MCF 10A (cell line): Measurements from ENCODE around the gene CDCA4. TPM values are rescaled to one million over a fixed set of nuclear protein-coding genes. Genes with fewer than 3 reads are reported as not detected.
"Not testable (repeated sequence)": the region's sequence is repeated elsewhere in the genome, so short reads cannot be mapped to it uniquely, and the experiment has no call there.

Experiments
- BruUV-seq: library from RNA; stranded (reverse); fragments of 400-500 nt; replicated peaks from 2 replicates; lab custom pipeline; 2021; lab: Mats Ljungman, UMichigan
- CTCF ChIA-PET: fragments of 300-600 bp; sonication (Branson Sonifier 250); formaldehyde crosslinking; extraction: SDS; loops from one replicate; lab custom pipeline; 2021; ENCODE audit warnings: antibody characterized with exemption, inconsistent platforms; lab: Yijun Ruan, JAX
- POLR2A ChIA-PET: fragments of 300-600, 350-650 bp; sonication (Branson Sonifier 250); formaldehyde crosslinking; extraction: SDS; loops from one replicate; lab custom pipeline; 2020; ENCODE audit warnings: antibody characterized with exemption, inconsistent platforms; lab: Yijun Ruan, JAX
- DNase-seq: peaks from one replicate; pipeline ENCODE4 v3.0.0-alpha.2; 2018; ENCODE audit not compliant: unreplicated experiment
- H3K27ac Mint-ChIP-seq: one replicate; pipeline ENCODE4 v1.8.0; 2022; ENCODE audit warnings: mild to moderate bottlenecking, low read depth, mixed read lengths; ENCODE audit not compliant: unreplicated experiment
- H3K27me3 Mint-ChIP-seq: one replicate; pipeline ENCODE4 v1.8.0; 2022; ENCODE audit warnings: mixed read lengths; ENCODE audit not compliant: insufficient read depth, unreplicated experiment
- H3K36me3 Mint-ChIP-seq: one replicate; pipeline ENCODE4 v1.8.0; 2022; ENCODE audit warnings: mild to moderate bottlenecking, moderate library complexity, mixed read lengths; ENCODE audit not compliant: insufficient read depth, unreplicated experiment
- H3K4me1 Mint-ChIP-seq: one replicate; pipeline ENCODE4 v1.8.0; 2022; ENCODE audit warnings: mixed read lengths; ENCODE audit not compliant: insufficient read depth, unreplicated experiment
- H3K4me3 Mint-ChIP-seq: one replicate; pipeline ENCODE4 v1.8.0; 2022; ENCODE audit warnings: mild to moderate bottlenecking, moderate library complexity, mixed read lengths; ENCODE audit not compliant: unreplicated experiment
- H3K9me3 Mint-ChIP-seq: one replicate; pipeline ENCODE4 v1.8.0; 2022; ENCODE audit warnings: mixed read lengths; ENCODE audit not compliant: unreplicated experiment
- CTCF ChIP-seq: fragments of 200-600 bp; IDR thresholded peaks from one replicate; pipeline ENCODE4 v1.8.0; 2022; ENCODE audit warnings: antibody characterized with exemption, mild to moderate bottlenecking; ENCODE audit not compliant: unreplicated experiment
- intact Hi-C: fragments of 100-400 bp; cut with micrococcal nuclease; formaldehyde crosslinking; loops from 2 replicates; pipeline ENCODE4 v1.14.1; 2022
- total RNA-seq: library from RNA; stranded (reverse); gene quantifications from 2 replicates; pipeline ENCODE4 v1.2.3, GENCODE V29; 2022

Gene CDCA4
- total RNA-seq, 1 experiment from 2014 or later = 33.0 TPM

GRCh38 chr14:105034315-105035039, 13.6 kb upstream of the CDCA4 start:
- CTCF ChIA-PET = interaction anchor here (1.0 to 3.3 kb wide), 3 partner anchors 9 to 60 kb away, joined by 4 to 24 read pairs (median 9); no protein-coding TSS in a partner anchor
- POLR2A ChIA-PET = no interaction called here
- intact Hi-C loops = no loop called here
- Mint-ChIP-seq H3K4me1 (peaks cover 4% of the 10 kb centered on the region), H3K36me3 (peaks cover 6% of the 10 kb centered on the region), H3K4me3 (no peak overlapping the region), H3K27me3 (no peaks in the 10 kb centered on the region), H3K9me3 (peaks cover 6% of the 10 kb centered on the region), H3K27ac (no peak overlapping the region)
- no peak for DNase-seq
- no TSS peak for BruUV-seq
- TF ChIP-seq CTCF = no peak

- H3K36me3 Mint-ChIP-seq = not testable (repeated sequence)
- POLR2A ChIA-PET = interaction anchor here (0.8 kb wide), 1 partner anchor 10 kb away, joined by 4 read pairs; no protein-coding TSS in a partner anchor
Observed at GRCh38 chr14:105033412-105033900, 12.6 kb upstream of the CDCA4 start.

GRCh38 chr14:105032451-105032901, 11.6 kb upstream of the CDCA4 start:
- BruUV-seq, DNase-seq, H3K36me3 Mint-ChIP-seq, H3K4me1 Mint-ChIP-seq, H3K9me3 Mint-ChIP-seq, intact Hi-C loops, H3K27me3 Mint-ChIP-seq, H3K4me3 Mint-ChIP-seq, H3K27ac Mint-ChIP-seq: not testable (repeated sequence)
- POLR2A ChIA-PET = interaction anchor here (0.8 kb wide), 1 partner anchor 11 kb away, joined by 4 read pairs; no protein-coding TSS in a partner anchor
- CTCF ChIA-PET = interaction anchor here (0.6 to 1.9 kb wide), 2 partner anchors 14 to 764 kb away, joined by 4 read pairs; no protein-coding TSS in a partner anchor

More at GRCh38 chr14:105033412-105033900, 12.6 kb upstream of the CDCA4 start:
- BruUV-seq, intact Hi-C loops, H3K27ac Mint-ChIP-seq, H3K4me1 Mint-ChIP-seq, H3K9me3 Mint-ChIP-seq, H3K27me3 Mint-ChIP-seq, DNase-seq, H3K4me3 Mint-ChIP-seq: not testable (repeated sequence)
- CTCF ChIA-PET = interaction anchor here (1.0 kb wide), 1 partner anchor 12 kb away, joined by 9 read pairs; no protein-coding TSS in a partner anchor

GRCh38 chr14:105030836-105031396, 10.0 kb upstream of the CDCA4 start:
- DNase-seq = no peak
- Mint-ChIP-seq H3K36me3 (peaks cover 6% of the 10 kb centered on the region), H3K27ac (no peak overlapping the region), H3K9me3 (peaks cover 6% of the 10 kb centered on the region), H3K27me3 (no peaks in the 10 kb centered on the region), H3K4me3 (no peak overlapping the region), H3K4me1 (no peaks in the 10 kb centered on the region)
- CTCF ChIA-PET = interaction anchor here (0.9 to 1.9 kb wide), 4 partner anchors 13 to 56 kb away, joined by 3 to 5 read pairs (median 4); no protein-coding TSS in a partner anchor
- intact Hi-C loops = no loop called here
- no peak for TF ChIP-seq CTCF
- BruUV-seq = no TSS peak
- POLR2A ChIA-PET = interaction anchor here (1.0 kb wide), 1 partner anchor 13 kb away, joined by 3 read pairs; no protein-coding TSS in a partner anchor
